ENCODE results near the gene OR4C11. TPM values are rescaled to one million over a fixed set of nuclear protein-coding genes. Genes with fewer than 3 reads are reported as not detected.

OR4C11 gene, protein sequence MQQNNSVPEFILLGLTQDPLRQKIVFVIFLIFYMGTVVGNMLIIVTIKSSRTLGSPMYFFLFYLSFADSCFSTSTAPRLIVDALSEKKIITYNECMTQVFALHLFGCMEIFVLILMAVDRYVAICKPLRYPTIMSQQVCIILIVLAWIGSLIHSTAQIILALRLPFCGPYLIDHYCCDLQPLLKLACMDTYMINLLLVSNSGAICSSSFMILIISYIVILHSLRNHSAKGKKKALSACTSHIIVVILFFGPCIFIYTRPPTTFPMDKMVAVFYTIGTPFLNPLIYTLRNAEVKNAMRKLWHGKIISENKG
- not detected in 2 replicates for total RNA-seq

DNA sequence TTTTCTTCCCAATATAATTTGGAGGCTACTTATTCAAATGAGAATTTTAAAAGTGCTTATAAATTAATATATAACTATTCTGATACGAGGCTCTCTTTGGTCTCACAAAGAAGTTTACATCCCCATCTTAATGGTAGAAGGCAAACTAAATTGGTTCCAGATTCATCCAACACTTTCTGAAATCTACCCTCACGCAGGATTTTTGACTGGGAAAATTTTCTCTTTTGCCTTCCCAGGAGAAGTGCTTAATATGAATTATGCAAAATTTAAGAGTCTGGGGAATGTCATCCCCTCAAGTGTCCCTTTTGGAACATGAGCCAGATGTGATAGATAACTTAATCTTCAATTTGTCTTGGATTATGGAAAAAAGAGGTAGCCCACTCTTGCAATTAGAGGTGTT, at the start of gene OR4C11:
TSS of gene OR4C11 (minus strand) at position 101 of the 400 bp plus-strand sequence. CDS start 3,272 bp downstream, outside the sequence.

DNA sequence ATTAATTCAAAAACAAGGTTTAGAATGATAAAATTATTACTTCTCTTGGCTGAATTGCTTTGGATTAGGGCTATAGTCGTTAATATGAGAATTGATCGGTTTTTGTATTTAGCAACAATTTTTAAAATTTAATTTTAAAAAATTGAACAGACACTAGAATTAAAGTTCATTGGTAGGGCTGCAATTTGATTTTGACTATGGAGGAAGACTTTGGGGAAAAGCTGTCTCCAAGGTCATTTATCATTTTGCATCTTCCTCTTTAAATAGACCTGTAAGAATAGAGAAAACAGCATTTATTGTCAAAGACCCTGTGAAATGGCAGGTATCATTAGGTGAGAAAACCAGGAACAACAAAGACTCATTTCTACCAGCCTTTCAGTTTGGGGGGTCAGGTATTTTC, 40.6 kb upstream of the OR4C11 start, which contains the start of gene OR4S2:
TSS of gene OR4S2 (plus strand) at position 301 of the 400 bp plus-strand sequence. CDS start 2,577 bp downstream, outside the sequence.

DNA sequence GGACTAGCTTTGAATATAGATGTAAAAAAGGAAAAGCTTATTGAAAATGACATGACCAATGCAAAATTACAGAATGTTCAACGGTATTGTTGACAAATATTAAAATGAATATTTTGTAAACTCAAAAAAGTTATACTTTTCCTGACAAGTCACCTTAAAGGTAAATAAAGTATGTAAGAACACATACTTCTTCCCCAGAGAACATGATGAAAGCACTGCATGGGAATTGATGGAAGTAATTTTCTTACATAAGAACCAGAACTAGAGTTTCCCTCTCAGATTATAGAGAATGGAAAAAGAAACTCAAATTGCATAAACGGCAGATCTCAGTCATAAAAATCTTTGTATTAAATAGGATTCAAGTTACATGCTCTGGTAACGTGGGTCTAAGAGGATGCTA, 27.4 kb upstream of the OR4C11 start, which contains the start of gene OR4P4:
TSS of gene OR4P4 (plus strand) at position 301 of the 400 bp plus-strand sequence.

DNA sequence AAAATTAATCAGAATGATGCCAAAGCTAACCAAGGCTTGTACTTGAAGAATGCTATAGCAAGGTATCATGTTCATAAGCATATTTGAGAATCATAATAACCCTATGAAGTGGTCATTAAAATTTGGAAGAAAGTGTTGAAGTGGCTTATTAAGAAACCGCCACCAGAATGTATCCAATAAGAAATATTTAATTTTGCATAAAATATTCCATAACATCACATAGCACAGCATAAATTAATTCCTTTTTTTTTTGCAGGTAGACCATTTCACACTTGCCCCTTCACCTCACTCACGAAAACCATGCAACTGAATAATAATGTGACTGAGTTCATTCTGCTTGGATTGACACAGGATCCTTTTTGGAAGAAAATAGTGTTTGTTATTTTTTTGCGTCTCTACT, 35.6 kb downstream of the OR4C11 start, which contains the start of gene OR4C16:
TSS of gene OR4C16 (plus strand) at position 301 of the 400 bp plus-strand sequence. CDS start at position 301, 0 bp downstream.

DNA sequence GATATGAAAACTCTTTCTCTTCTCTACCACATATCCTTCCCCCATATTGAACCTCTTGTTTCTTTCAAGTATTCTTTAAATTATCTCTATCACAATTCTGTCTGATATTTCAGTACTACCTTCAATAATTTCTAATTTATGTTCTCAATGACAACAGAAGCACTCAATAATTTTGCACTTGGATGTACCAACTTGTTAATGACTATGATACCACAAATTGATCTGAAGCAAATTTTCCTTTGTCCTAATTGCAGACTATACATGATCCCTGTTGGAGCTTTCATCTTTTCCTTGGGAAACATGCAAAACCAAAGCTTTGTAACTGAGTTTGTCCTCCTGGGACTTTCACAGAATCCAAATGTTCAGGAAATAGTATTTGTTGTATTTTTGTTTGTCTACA, 53.3 kb downstream of the OR4C11 start, which contains the start of gene OR4C15:
TSS of gene OR4C15 (plus strand) at position 301 of the 400 bp plus-strand sequence. CDS start at position 301, 0 bp downstream.

Other genes with a start within 250 kb of the OR4C11 start
- gene OR4A15, start 239.7 kb downstream of the OR4C11 start, total RNA-seq = not detected in 2 replicates
- gene OR4C15, start 53.2 kb downstream of the OR4C11 start, total RNA-seq = not detected in 2 replicates
- gene OR4C16, start 35.5 kb downstream of the OR4C11 start, total RNA-seq = not detected in 2 replicates
- not detected in 2 replicates for gene OR4P4, start 27.5 kb upstream of the OR4C11 start, total RNA-seq
- not detected in 2 replicates for gene OR4S2, start 40.7 kb upstream of the OR4C11 start, total RNA-seq
- not detected in 2 replicates for gene OR4C6, start 54.6 kb upstream of the OR4C11 start, total RNA-seq
- not detected in 2 replicates for gene OR5D13, start 165.8 kb upstream of the OR4C11 start, total RNA-seq
- not detected in 2 replicates for gene OR5D14, start 187.9 kb upstream of the OR4C11 start, total RNA-seq
- not detected in 2 replicates for gene OR5L1, start 203.7 kb upstream of the OR4C11 start, total RNA-seq
- not detected in 2 replicates for gene OR5D18, start 212.0 kb upstream of the OR4C11 start, total RNA-seq
- gene OR5L2, start 219.6 kb upstream of the OR4C11 start, total RNA-seq = not detected in 2 replicates
- gene OR5D16, start 231.1 kb upstream of the OR4C11 start, total RNA-seq = not detected in 2 replicates

Data from mesangial cell (primary cell).